GM21515 (cell line): ENCODE results near the gene VWA5A.

Source experiments
- ATAC-seq: cut with Tn5 transposase; IDR thresholded peaks from one replicate; pipeline ENCODE4 v1.9.1; 2021; ENCODE audit not compliant: unreplicated experiment

The VWA5A gene

GRCh38 chr11:124114942-124115781 lies at the start of gene VWA5A:
Gene VWA5A, plus strand, starts transcription at chr11:124115450. Its CDS starts 2,062 bp downstream, at chr11:124117512.
- ATAC-seq, result peak; percentile 100

DNA sequence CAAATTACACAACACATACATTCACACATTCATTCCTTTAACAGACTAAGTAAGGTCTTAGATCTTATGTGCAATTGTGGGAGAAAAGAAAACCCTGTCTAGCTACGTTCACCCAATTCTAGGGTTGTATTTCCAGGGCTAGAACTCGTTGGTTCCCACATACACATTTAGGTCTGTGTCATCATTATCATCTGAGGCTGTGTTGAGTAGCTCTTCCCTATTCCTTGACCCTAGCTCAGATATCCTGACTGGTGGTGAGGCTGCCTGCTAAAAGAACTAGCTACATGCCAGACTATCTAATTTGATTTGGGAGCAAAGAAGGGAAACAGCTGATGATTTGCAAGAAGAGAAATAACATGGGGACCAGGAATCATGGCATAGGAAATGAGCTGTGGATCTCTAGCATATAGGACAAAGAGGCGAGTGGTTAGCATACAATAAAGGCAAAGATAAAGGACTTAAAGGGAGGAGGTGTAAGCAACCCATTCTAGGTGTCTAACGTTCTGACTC lies 46.6 kb upstream of the VWA5A start:
- ATAC-seq, result no peak

GRCh38 chr11:124069429-124070401 lies 45.5 kb upstream of the VWA5A start:
- ATAC-seq, result peak; percentile 66

- ATAC-seq, result peak; percentile 84
These were observed 44.2 kb upstream of the VWA5A start for GRCh38 chr11:124070915-124071622.

DNA sequence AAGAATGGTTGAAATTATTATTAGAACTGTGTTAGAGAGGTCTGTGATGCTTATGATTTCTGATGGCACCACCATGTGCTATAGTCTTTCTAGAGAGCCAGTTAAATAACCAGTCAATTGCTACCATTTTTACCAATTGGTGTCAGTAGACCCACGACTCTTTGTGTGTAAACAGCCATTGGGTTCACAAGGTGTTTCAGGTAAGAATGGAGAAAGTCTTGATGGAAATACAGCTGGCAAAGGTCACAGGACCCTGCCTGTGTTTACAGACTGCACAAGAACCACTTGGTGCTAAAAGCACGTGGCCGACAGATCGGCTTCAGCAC lies 43.7 kb upstream of the VWA5A start:
- ATAC-seq, result no peak

DNA sequence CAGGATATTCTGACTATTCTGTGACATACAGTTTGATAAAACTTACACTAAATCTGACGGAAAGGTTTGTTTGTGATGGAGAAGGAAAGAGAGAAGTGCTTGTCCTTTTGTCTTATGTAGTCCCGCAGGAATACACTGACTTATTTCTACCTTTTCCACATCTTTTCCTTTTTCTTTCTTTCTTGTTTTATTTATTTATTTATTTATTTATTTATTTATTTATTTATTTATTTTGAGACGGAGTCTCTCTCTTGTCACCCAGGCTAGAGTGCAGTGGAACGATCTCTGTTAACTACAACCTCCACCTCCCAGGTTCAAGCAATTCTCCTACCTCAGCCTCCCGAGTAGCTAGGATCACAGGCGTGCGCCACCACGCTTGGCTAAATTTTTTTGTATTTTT lies 43.1 kb upstream of the VWA5A start:
- no peak for ATAC-seq

DNA sequence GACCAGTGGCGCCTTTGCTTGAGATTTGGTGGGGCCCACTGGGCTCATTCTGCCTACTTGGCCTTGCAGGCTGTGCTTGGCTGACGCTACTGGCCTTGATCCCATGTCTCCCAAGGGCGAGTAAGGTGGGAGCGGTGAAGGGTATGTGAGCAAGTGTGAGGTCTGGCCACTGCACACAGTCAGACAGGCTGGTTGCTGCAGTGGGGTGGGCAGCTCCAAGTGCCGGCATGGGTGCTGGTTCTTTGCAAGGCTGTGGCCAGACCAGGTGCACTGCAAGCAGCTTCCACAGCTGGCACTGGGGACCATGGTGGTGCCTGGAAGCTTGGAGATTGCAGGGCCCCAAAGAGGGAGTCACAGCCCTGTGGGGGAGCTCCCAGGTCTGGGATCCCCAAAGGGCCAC lies 40.7 kb upstream of the VWA5A start:
- no peak for ATAC-seq

- no peak for ATAC-seq
These were observed 39.8 kb upstream of the VWA5A start for GRCh38 chr11:124075492-124075840.

- ATAC-seq, result peak; percentile 53
These were observed 39.2 kb upstream of the VWA5A start for GRCh38 chr11:124075841-124076651.

- ATAC-seq, result no peak
These were observed 38.0 kb upstream of the VWA5A start for GRCh38 chr11:124077266-124077665.

DNA sequence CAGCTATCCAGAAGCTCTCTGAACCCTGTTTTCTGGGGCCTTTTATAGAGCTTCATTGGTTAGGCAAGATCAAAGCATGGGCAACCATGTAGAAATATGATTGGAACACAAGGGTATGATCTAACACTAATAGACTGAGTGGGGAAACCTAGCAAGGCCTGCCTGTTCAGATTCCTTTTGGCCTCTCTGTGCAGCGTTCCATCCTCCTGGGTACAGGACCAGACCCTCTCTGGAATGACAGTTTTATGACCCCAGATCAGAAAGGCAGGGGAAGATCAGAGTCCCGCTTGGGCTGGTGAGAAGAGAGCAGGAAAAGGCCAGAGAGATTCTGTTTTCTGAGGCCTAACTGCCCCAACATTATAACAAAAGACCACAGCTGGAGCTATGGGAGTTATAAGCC lies 36.7 kb upstream of the VWA5A start:
- no peak for ATAC-seq

GRCh38 chr11:124079631-124080326 lies 35.5 kb upstream of the VWA5A start:
- no peak for ATAC-seq

DNA sequence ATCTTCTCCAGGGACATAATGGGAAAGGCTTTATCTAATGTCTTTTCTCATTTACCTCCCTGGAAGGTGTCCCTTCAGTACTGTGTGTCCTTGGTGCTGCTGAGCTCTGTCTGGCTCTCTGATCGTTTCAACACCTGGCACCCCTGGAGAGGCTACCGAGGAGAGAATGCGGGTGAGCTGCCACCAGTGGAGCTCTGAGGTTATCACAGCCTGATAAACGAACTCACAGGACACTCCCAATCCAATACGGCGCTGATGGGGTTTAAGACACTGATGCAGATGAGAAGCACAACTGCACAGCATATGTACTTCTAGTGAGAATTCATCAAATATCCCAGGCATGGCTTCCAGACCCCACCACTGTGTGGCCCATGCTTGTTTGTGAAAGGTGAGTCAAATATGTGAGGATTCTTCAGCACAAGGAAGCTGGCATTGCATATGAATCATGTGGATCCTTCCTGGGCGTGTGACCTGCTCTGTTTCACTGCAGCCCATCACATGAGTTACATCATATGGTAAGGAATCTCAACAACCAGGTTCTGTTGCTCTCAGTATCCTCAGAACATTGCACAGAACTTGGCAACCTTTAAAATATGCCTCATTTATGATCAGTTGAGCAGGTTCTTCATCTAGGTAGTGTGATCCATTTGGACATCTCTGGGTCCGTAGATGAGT lies 34.8 kb upstream of the VWA5A start:
- ATAC-seq, result no peak

- no peak for ATAC-seq
These were observed 33.8 kb upstream of the VWA5A start for GRCh38 chr11:124081483-124081882.

- no peak for ATAC-seq
These were observed 32.9 kb upstream of the VWA5A start for GRCh38 chr11:124082371-124082770.

- no peak for ATAC-seq
These were observed 29.7 kb upstream of the VWA5A start for GRCh38 chr11:124085583-124085982.

GRCh38 chr11:124085997-124086846 lies 29.0 kb upstream of the VWA5A start:
- ATAC-seq, result no peak

- no peak for ATAC-seq
These were observed 24.3 kb upstream of the VWA5A start for GRCh38 chr11:124090996-124091395.
